ENCODE data around the gene ATP9A.

ATP9A gene

DNA sequence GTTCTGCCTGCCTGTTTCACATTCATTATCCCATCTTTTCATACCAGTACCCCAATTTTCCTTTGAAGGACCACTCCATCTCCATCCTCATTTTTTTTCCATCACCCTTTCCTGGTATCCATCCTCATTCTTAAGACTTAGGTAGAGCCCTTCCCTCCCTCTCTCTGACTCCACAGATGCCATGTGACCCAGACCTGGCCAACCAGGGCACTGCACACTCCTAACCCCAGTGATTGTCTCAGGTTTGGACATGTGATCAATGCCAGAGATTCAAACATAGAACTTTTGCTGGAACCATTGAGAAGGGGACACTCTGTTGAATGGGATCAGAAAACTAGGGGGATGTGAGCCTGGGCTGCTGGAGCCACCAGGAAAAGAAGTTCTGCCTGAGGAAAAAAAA, 186.6 kb downstream of the ATP9A start:
- TF ChIP-seq, protein P1, sequence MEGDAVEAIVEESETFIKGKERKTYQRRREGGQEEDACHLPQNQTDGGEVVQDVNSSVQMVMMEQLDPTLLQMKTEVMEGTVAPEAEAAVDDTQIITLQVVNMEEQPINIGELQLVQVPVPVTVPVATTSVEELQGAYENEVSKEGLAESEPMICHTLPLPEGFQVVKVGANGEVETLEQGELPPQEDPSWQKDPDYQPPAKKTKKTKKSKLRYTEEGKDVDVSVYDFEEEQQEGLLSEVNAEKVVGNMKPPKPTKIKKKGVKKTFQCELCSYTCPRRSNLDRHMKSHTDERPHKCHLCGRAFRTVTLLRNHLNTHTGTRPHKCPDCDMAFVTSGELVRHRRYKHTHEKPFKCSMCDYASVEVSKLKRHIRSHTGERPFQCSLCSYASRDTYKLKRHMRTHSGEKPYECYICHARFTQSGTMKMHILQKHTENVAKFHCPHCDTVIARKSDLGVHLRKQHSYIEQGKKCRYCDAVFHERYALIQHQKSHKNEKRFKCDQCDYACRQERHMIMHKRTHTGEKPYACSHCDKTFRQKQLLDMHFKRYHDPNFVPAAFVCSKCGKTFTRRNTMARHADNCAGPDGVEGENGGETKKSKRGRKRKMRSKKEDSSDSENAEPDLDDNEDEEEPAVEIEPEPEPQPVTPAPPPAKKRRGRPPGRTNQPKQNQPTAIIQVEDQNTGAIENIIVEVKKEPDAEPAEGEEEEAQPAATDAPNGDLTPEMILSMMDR (IDR thresholded peaks at IDR 0.05; ENCODE audit: low read depth, low read length): no peak
- no peak overlapping the region for H3K4me3 ChIP-seq (ENCODE audit: low read depth, low read length)

DNA sequence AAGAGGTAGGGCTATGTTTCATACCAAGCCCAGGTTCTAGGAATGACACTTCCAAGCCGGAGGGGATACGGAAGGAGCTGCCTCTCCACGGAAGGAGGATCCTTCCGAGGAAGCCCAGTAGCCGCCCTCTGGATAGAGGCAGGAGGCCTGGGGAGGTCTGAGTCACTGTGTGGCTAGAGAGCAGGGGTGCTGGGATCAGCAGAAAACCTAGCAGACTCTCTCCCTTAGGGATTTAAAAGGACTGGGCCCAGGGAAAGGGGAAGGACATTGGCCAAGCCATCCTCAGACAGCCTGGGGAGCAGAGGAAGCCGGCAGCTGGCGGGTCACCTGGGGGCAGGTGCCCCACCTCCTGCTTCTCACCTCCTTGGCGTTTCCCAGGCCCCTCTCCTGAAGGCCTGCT, 189.1 kb downstream of the ATP9A start:
- H3K4me3 ChIP-seq (ENCODE audit: low read depth, low read length): no peak overlapping the region
- TF ChIP-seq, protein P1 (IDR thresholded peaks at IDR 0.05; ENCODE audit: low read depth, low read length): no peak

DNA sequence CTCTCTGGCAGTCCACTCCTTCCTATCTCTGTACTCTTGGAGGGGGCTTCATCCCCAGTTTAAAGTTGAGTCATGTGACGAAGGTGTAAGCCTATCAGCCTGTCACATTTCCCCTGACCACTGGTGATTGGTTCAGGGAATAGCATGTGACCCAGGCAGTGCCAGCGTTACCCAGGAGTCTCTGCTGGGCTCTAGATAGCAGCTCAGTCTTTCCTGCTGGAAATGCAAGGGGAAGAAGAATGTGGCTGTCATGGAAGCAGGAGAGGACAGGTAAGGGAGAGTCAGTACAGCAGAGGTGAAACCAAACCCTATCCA, 190.1 kb downstream of the ATP9A start:
- TF ChIP-seq, protein P1 (IDR thresholded peaks at IDR 0.05; ENCODE audit: low read depth, low read length): no peak

DNA sequence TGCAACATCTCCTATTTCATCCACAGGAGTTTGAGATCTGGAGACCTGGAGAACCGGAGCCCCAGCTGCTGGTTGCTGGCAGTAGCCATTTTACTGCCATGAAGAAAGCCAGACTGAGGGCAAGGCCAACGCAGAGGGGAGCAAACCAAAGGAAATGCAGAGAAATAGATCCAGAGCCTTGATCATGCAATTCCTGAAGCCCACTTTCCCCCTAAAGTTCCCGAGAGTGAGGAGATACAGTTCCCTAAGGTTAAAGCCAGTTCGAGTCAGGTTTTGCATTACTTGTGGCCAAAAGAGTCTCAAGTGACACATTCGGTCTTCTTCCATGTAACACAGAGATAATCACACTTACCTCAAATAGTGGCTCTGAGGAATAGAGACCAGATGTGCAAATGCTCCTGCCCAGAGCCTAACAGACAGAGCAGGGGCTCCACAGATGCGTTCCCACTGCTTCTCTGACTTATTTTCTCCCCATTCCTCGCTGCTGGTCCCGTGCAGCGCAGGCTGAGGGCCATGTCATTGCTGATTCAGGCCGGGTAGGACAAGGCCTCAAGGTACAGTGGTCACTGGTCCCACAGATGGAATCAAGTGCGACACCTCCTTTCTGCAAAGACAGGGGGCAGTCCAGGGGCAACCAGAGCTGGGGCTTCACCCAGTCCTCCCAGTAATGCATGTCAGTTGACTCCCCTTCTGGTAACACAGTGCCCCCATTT, 190.6 kb downstream of the ATP9A start:
- TF ChIP-seq, protein P1 (IDR thresholded peaks at IDR 0.05; ENCODE audit: low read depth, low read length): no peak
- H3K4me3 ChIP-seq (ENCODE audit: low read depth, low read length): no peak overlapping the region

More for the DNA sequence above, 190.1 kb downstream of the ATP9A start:
- H3K4me3 ChIP-seq (ENCODE audit: low read depth, low read length): no peak overlapping the region

DNA sequence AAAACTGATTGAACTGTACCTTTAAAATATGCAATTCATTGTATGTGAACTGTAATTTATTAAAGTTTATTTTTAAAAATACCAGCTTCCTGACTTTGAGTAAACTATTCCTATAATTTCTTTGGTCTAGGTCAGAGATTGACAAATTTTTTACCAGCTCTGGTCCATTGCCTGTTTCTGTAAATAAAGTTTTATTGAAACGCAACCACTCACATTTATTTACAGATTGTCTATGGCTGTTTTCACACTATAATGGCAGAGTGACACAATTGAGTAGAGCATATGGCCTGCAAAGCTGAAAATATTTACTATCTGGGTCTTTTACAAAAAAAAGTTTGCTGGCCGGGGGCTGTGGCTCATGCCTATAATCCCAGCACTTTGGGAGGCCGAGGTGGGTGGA, 192.7 kb downstream of the ATP9A start:
- H3K4me3 ChIP-seq (ENCODE audit: low read depth, low read length): no peak overlapping the region
- TF ChIP-seq, protein P1 (IDR thresholded peaks at IDR 0.05; ENCODE audit: low read depth, low read length): no peak

DNA sequence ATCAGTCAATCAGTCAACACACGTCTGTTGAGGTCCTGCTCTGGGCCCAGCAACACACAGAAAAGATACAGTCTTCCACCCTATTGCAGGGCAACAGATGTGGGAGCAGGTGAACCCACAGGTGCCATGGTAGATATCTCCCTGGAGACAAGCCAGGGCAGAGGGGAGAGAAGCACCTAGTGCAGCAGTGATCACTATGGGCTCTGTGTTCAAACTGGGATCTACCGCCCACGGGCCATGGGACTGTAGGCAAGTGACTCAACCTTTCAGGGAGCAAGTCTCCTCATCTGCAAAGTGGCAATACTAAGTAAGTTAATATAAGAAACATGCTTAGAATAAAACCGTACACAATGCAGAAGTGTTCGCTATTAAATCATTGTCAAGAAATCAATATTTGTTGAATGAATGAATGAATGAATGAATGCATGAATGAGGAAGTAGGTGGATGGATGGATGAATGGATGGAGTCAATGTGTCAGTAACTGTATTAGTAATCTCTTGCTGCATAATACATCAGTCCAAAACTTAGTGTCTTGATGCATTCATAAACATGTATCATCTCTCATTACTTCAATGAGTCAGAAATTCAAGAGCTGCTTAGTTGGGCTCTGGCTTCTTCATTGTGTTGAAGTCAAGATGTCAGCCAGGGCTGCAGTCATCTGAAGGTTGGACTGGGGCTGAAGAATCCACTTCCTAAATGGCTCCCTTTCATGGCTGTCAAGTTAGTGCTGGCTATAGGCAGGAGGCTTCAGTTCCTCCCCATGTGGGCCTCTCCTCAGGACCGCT, 193.7 kb downstream of the ATP9A start:
- no peak overlapping the region for H3K4me3 ChIP-seq (ENCODE audit: low read depth, low read length)
- TF ChIP-seq, protein P1 (IDR thresholded peaks at IDR 0.05; ENCODE audit: low read depth, low read length): no peak

DNA sequence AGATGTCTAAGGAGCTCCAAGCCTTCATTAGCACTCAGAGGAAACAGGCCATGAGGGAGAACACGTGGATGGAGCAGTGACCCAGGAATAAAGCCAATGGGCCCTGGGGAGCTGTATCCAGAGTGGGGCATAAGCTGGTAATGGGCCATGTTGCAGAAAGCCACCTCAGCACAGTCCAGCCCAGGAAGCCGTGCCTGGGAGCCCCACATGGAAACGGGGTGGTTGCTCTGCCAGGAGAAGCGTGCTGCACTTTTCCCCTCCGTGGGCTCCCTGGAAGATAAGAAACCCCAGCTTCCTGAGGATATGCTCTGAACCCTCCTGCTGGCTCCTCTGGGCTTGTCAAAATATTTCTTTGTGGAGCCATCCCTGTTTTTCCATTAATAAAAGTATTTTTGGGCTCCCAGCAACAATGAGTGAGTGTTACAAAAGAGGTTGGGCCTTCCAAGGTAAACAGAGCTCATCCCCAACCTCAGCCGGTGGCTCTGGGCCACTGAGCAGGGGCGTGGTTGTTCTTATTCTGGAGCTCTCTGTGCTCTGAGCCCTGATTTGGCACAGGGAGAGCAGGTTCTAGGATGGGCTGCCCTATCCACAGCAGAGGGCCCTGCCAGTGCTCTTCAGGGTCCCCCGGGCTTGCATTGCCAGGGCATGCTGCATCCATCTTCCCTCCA, 194.5 kb downstream of the ATP9A start:
- H3K4me3 ChIP-seq (ENCODE audit: low read depth, low read length): no peak overlapping the region
- TF ChIP-seq, protein P1 (IDR thresholded peaks at IDR 0.05; ENCODE audit: low read depth, low read length): no peak

All from WI38 (cell line).